HCT116 (cell line): ENCODE measurements around the gene NCKAP5. TPM values are rescaled to one million over a fixed set of nuclear protein-coding genes. Genes with fewer than 3 reads are reported as not detected.

ENCODE experiments used
- ATAC-seq: fragments of 200-7000 bp; cut with Tn5 transposase; 2 replicates; pipeline ENCODE4 v1.9.1; 2020; ENCODE audit warnings: mild to moderate bottlenecking, moderate library complexity
- BruUV-seq: library from RNA; stranded (reverse); fragments of 400-500 nt; replicated peaks from 2 replicates; lab custom pipeline; 2021; lab: Mats Ljungman, UMichigan
- CTCF ChIA-PET: fragments of 300-600 bp; sonication (Branson Sonifier 250); formaldehyde crosslinking; loops from one replicate; lab custom pipeline; 2021; ENCODE audit warnings: antibody characterized with exemption; lab: Charles Lee
- POLR2A ChIA-PET: fragments of 300-600, 350-600 bp; sonication (Branson Sonifier 250); formaldehyde crosslinking; loops from one replicate; lab custom pipeline; 2021; ENCODE audit warnings: antibody characterized with exemption; lab: Charles Lee
- RAD21 ChIA-PET, 2 experiments: fragments of 300-600 bp; sonication (Branson Sonifier 250); formaldehyde crosslinking; loops; one replicate each; lab custom pipeline; 2023; ENCODE audit warnings: low total read pairs in 2 of 2; ENCODE audit not compliant: uncharacterized antibody in 2 of 2, unreplicated experiment in 2 of 2, low non-redundant PET in 1 of 2; lab: Charles Lee
- DNase-seq: peaks from one replicate; pipeline ENCODE4 v3.0.0-alpha.2; 2010; ENCODE audit warnings: low read depth, low spot score
- H2AFZ ChIP-seq: fragments of 200-600 bp; shearing (Covaris generic), sonication (generic); 2 replicates; pipeline ENCODE4 v1.6.1; 2017; ENCODE audit warnings: low read depth, mixed run types, mixed read lengths, antibody characterized with exemption, low read length; ENCODE audit not compliant: poor library complexity, severe bottlenecking
- H3K27ac ChIP-seq: 2 replicates; pipeline ENCODE4 v1.5.1; 2012; ENCODE audit warnings: low read depth, low read length
- H3K27me3 ChIP-seq: fragments of 200-600 bp; sonication (generic); 2 replicates; pipeline ENCODE4 v1.6.1; 2016; ENCODE audit warnings: mixed run types, low read length, mixed read lengths; ENCODE audit not compliant: insufficient read depth
- H3K36me3 ChIP-seq, 2 experiments: fragments of 200-500 bp in 1 of 2; fragments of 200-600 bp in 1 of 2; sonication (Bioruptor generic) in 1 of 2; sonication (generic) in 1 of 2; 2 replicates each; pipeline versions ENCODE4 v1.5.1 to v1.6.1; 2014 to 2016; ENCODE audit warnings: low read length in 2 of 2, inconsistent platforms in 1 of 2, mixed read lengths in 1 of 2, mixed run types in 1 of 2; ENCODE audit not compliant: insufficient read depth in 2 of 2, control insufficient read depth in 1 of 2
- H3K4me1 ChIP-seq, 2 experiments: fragments of 200-600 bp in 1 of 2; sonication (generic) in 1 of 2; 2 replicates each; pipeline versions ENCODE4 v1.5.1 to v1.6.1; 2012 to 2017; ENCODE audit warnings: low read length in 2 of 2, inconsistent platforms in 1 of 2, mild to moderate bottlenecking in 1 of 2, mixed read lengths in 1 of 2, mixed run types in 1 of 2, moderate library complexity in 1 of 2; ENCODE audit not compliant: insufficient read depth in 2 of 2, control insufficient read depth in 1 of 2
- H3K4me2 ChIP-seq: fragments of 200-600 bp; sonication (generic); 2 replicates; pipeline ENCODE4 v1.6.1; 2017; ENCODE audit warnings: mixed run types, low read length, mixed read lengths
- H3K4me3 ChIP-seq, 2 experiments: fragments of 200-600 bp in 1 of 2; sonication (generic) in 1 of 2; replicated peaks in 1 of 2; 2 replicates each; pipeline ENCODE4 v1.5.1; 2011 to 2016; ENCODE audit warnings: low read length in 2 of 2, control low read depth in 1 of 2, low read depth in 1 of 2, mild to moderate bottlenecking in 1 of 2, mixed read lengths in 1 of 2, mixed run types in 1 of 2
- H3K79me2 ChIP-seq: fragments of 200-600 bp; sonication (generic); 2 replicates; pipeline ENCODE4 v1.6.1; 2017; ENCODE audit warnings: mild to moderate bottlenecking, mixed run types, low read length, moderate library complexity, mixed read lengths; ENCODE audit not compliant: insufficient read depth
- H3K9ac ChIP-seq: fragments of 200-600 bp; sonication (generic); 2 replicates; pipeline ENCODE4 v1.6.1; 2016; ENCODE audit warnings: low read length, mixed read lengths
- H3K9me2 ChIP-seq: fragments of 200-600 bp; sonication (generic), shearing (Covaris generic); 2 replicates; pipeline ENCODE4 v1.6.1; 2017; ENCODE audit warnings: mixed run types, mild to moderate bottlenecking, moderate library complexity; ENCODE audit not compliant: insufficient read depth
- H3K9me3 ChIP-seq, 2 experiments: fragments of 200-500 bp in 1 of 2; fragments of 200-600 bp in 1 of 2; sonication (Bioruptor generic) in 1 of 2; sonication (generic) in 1 of 2; 2 replicates each; pipeline ENCODE4 v1.6.1; 2014 to 2017; ENCODE audit warnings: low read length in 2 of 2, mixed read lengths in 2 of 2, inconsistent platforms in 1 of 2, low read depth in 1 of 2, mild to moderate bottlenecking in 1 of 2, mixed run types in 1 of 2, moderate library complexity in 1 of 2; ENCODE audit not compliant: control insufficient read depth in 1 of 2, insufficient read depth in 1 of 2
- H4K20me1 ChIP-seq: fragments of 200-600 bp; sonication (generic), shearing (Covaris generic); 2 replicates; pipeline ENCODE4 v1.6.1; 2017; ENCODE audit warnings: mixed run types, mild to moderate bottlenecking, moderate library complexity; ENCODE audit not compliant: insufficient read depth
- ATF3 ChIP-seq: IDR thresholded peaks from 2 replicates; pipeline ENCODE4 v1.6.1; 2012
- CBX3 ChIP-seq: IDR thresholded peaks from 2 replicates; pipeline ENCODE4 v1.6.1; 2012; ENCODE audit warnings: low read depth
- CEBPB ChIP-seq: IDR thresholded peaks from 2 replicates; pipeline ENCODE4 v1.6.1; 2012; ENCODE audit warnings: low read depth
- EGR1 ChIP-seq: IDR thresholded peaks from 2 replicates; pipeline ENCODE4 v1.6.1; 2012; ENCODE audit warnings: low read depth
- ELF1 ChIP-seq: IDR thresholded peaks from 2 replicates; pipeline ENCODE4 v1.6.1; 2012; ENCODE audit warnings: low read depth, borderline replicate concordance
- EZH2phosphoT487 ChIP-seq: fragments of 200-600 bp; IDR thresholded peaks from 2 replicates; pipeline ENCODE4 v1.6.1; 2018; ENCODE audit warnings: antibody characterized with exemption, borderline replicate concordance
- FOSL1 ChIP-seq: IDR thresholded peaks from 2 replicates; pipeline ENCODE4 v1.6.1; 2012; ENCODE audit warnings: low read depth
- JUND ChIP-seq: IDR thresholded peaks from 2 replicates; pipeline ENCODE4 v1.6.1; 2012
- MAX ChIP-seq: IDR thresholded peaks from 2 replicates; pipeline ENCODE4 v1.6.1; 2012
- POLR2AphosphoS5 ChIP-seq: IDR thresholded peaks from 2 replicates; pipeline ENCODE4 v1.6.1; 2011; ENCODE audit warnings: mild to moderate bottlenecking, low read depth, low read length, moderate library complexity
- RAD21 ChIP-seq: IDR thresholded peaks from 2 replicates; pipeline ENCODE4 v1.6.1; 2012; ENCODE audit warnings: low read depth, mild to moderate bottlenecking
- SIN3A ChIP-seq: IDR thresholded peaks from 2 replicates; pipeline ENCODE4 v1.6.1; 2012; ENCODE audit warnings: low read depth
- SRF ChIP-seq: IDR thresholded peaks from 2 replicates; pipeline ENCODE4 v1.6.1; 2012; ENCODE audit warnings: low read depth
- YY1 ChIP-seq: IDR thresholded peaks from 2 replicates; pipeline ENCODE4 v1.6.1; 2011; ENCODE audit warnings: low read length, low read depth, moderate library complexity, mild to moderate bottlenecking; ENCODE audit not compliant: insufficient replicate concordance; ENCODE audit errors: extremely low read depth
- ZFX ChIP-seq: fragments of 450-650 bp; IDR thresholded peaks from 2 replicates; pipeline ENCODE4 v1.6.1; 2017
- ZNF274 ChIP-seq: fragments of 200-500 bp; sonication (Bioruptor generic); IDR thresholded peaks from 2 replicates; pipeline ENCODE4 v1.6.1; 2014; ENCODE audit warnings: mild to moderate bottlenecking, low read depth, low read length, inconsistent platforms
- intact Hi-C: fragments of 100-400 bp; cut with micrococcal nuclease; formaldehyde crosslinking; loops from 2 replicates; pipeline ENCODE4 v1.10.0; 2022
- total RNA-seq: library from RNA; stranded (reverse); gene quantifications from one replicate; pipeline ENCODE4 v1.2.1, GENCODE V29; 2021; ENCODE audit not compliant: unreplicated experiment
- TF ChIP-seq, protein P1 (sequence below), 3 experiments: fragments of 200-600 bp in 1 of 3; sonication (generic) in 1 of 3; IDR thresholded peaks in 2 of 3; conservative IDR thresholded peaks in 1 of 3; 2 replicates each; pipeline ENCODE4 v1.5.1; 2012 to 2017; ENCODE audit warnings: low read depth in 2 of 3, low read length in 2 of 3, antibody characterized with exemption in 1 of 3, borderline replicate concordance in 1 of 3, control low read depth in 1 of 3, mild to moderate bottlenecking in 1 of 3, mixed read lengths in 1 of 3, mixed run types in 1 of 3, moderate library complexity in 1 of 3; ENCODE audit not compliant: insufficient read depth in 1 of 3

The NCKAP5 gene
- total RNA-seq, 1 experiment from 2014 or later, result 0.30 TPM

- TF ChIP-seq SRF, result no peak
- TF ChIP-seq EGR1, result no peak
- no peak for TF ChIP-seq POLR2AphosphoS5
- TF ChIP-seq SIN3A, result no peak
- no peak for TF ChIP-seq FOSL1
- TF ChIP-seq CEBPB, result no peak
- no peak for TF ChIP-seq CBX3
- TF ChIP-seq, protein P1, sequence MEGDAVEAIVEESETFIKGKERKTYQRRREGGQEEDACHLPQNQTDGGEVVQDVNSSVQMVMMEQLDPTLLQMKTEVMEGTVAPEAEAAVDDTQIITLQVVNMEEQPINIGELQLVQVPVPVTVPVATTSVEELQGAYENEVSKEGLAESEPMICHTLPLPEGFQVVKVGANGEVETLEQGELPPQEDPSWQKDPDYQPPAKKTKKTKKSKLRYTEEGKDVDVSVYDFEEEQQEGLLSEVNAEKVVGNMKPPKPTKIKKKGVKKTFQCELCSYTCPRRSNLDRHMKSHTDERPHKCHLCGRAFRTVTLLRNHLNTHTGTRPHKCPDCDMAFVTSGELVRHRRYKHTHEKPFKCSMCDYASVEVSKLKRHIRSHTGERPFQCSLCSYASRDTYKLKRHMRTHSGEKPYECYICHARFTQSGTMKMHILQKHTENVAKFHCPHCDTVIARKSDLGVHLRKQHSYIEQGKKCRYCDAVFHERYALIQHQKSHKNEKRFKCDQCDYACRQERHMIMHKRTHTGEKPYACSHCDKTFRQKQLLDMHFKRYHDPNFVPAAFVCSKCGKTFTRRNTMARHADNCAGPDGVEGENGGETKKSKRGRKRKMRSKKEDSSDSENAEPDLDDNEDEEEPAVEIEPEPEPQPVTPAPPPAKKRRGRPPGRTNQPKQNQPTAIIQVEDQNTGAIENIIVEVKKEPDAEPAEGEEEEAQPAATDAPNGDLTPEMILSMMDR (IDR thresholded peaks at IDR 0.05 in 2 of 3, conservative IDR thresholded peaks at IDR 0.05 in 1 of 3; ENCODE audit: borderline replicate concordance in 1 of 3, insufficient read depth in 1 of 3, low read depth in 2 of 3, low read length in 2 of 3), result no peak
- TF ChIP-seq EZH2phosphoT487, result no peak
- no peak for TF ChIP-seq MAX
- TF ChIP-seq ELF1, result no peak
- no peak for TF ChIP-seq ZNF274
- TF ChIP-seq JUND, result no peak
- TF ChIP-seq ZFX, result no peak
Measured at GRCh38 chr2:133123904-133124303, 444.4 kb downstream of the NCKAP5 start (continued).

GRCh38 chr2:133123393-133123792 is 444.9 kb downstream of the NCKAP5 start:
- ChIA-PET CTCF (no interaction called here), RAD21 (no interaction called here)
- no peaks in the 10 kb centered on the region for H3K36me3 ChIP-seq
- no peak overlapping the region for H3K4me3 ChIP-seq
- no peaks in the 10 kb centered on the region for H3K9me2 ChIP-seq
- no peak overlapping the region for H2AFZ ChIP-seq
- DNase-seq (no peak), ATAC-seq (no peak)
- no peak overlapping the region for H3K9ac ChIP-seq
- H3K4me1 ChIP-seq, result no peaks in the 10 kb centered on the region
- H3K27ac ChIP-seq, result no peak overlapping the region
- no TSS peak for BruUV-seq
- H3K9me3 ChIP-seq, result no peaks in the 10 kb centered on the region
- intact Hi-C loops, result no loop called here
- no peak for TF ChIP-seq RAD21
- TF ChIP-seq CEBPB, result no peak
- TF ChIP-seq FOSL1, result no peak
- TF ChIP-seq YY1, result no peak
- TF ChIP-seq POLR2AphosphoS5, result no peak
- TF ChIP-seq JUND, result no peak
- TF ChIP-seq CBX3, result no peak
- no peak for TF ChIP-seq ZFX
- no peak for TF ChIP-seq ATF3
- TF ChIP-seq, all 23 proteins: peak for 0
- Histone ChIP-seq H3K27me3 (0 out of 2 replicates have a peak, but pooled peaks cover 5% of the 10 kb centered on the region), H4K20me1 (no peaks in the 10 kb centered on the region), H3K4me2 (no peak overlapping the region), H3K79me2 (no peaks in the 10 kb centered on the region)
- POLR2A ChIA-PET, result no interaction called here
